ENCODE results near the gene FUCA1. TPM values are rescaled to one million over a fixed set of nuclear protein-coding genes. Genes with fewer than 3 reads are reported as not detected.
"Not testable (repeated sequence)": the region's sequence is repeated elsewhere in the genome, so short reads cannot be mapped to it uniquely, and the experiment has no call there.

FUCA1 gene
- 10 to 100 TPM; 43.1 to 49.0 (median 47.4) TPM for polyA plus RNA-seq (ENCODE audit: insufficient read length in 4 of 4)

DNA sequence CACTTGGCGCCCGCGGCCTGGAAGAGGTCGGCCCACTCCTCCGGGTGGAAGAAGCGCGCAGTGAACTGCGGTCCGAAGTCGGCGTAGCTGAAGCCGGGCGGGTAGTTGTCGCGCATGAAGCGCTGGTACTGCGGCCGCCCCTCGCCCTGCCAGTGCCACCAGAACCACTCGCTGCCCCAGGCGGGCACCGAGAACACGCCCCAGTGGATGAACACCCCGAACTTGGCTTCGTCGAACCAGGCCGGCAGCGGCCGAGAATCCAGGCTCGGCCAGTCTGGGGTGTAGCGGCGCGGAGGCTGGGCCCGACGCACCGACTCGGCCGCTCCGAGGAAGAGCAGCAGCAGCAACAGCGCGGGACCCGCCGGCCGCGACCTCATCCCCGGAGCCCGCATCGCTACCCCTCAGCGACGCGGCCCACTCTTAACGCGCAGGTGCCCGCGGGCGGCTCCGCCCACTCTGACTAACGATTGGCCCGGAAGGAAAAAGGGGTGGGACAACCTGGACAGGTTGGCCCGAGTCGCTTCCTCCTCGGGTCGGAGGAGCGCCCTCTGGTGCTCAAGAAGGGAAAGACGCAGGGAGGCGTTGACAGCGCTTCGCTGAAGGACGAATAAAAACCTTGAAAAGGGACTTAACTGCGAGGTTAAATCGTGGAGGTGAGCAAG, at the start of gene FUCA1:
FUCA1 (minus strand) TSS at position 396 of the 662 bp plus-strand sequence; CDS start at position 392, 4 bp downstream.
- DNase-seq (ENCODE audit: low read depth in 4 of 4, low spot score in 3 of 4), result peak; percentile 84 to 92 (median 90)

DNA sequence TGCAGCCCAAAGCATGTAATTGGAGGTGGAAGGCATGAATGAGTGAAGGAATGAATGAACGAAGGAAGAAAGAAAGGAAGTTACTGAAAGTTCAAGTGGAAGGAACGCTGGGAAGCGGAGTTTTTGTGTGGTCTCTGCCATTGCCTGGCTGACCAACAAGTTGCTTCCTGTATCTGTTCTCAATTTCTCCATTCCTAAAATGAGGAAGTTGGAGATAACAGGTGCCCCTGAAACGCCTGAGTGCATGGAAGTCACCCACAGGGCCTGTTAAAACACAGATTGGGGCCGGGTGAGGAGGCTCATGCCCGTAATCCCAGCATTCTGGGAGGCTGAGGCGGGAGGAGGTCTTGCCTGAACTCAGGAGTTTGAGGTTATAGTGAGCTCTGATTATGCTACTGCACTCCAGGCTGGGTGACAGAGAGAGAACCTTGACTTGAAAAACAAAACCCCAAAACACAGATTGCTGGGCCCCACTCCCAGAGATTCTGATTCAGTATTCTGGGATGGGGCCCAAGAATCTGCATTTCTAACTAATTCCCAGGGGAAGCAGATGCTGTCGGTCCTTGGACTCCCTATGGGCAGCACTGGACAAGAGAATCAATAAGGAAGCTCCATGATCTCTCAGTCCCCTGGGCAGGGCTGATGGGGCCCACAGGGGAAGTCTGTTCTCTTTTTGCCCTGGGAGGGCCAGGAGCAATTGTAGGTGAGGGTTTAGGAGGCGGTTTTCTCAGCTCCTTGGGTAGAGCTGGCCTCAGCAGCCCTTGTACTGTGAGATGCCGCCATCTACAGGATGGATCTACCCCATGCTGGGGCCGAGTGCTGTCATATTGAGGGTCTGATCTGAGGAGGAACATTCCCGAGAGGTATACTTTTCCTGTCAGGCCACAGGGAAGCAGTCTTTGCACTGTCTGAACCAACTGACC, 48.4 kb upstream of the FUCA1 start:
- peak in 3 of 4 donors; percentile 46 to 58 (median 54) for DNase-seq (ENCODE audit: low read depth in 4 of 4, low spot score in 3 of 4)

DNA sequence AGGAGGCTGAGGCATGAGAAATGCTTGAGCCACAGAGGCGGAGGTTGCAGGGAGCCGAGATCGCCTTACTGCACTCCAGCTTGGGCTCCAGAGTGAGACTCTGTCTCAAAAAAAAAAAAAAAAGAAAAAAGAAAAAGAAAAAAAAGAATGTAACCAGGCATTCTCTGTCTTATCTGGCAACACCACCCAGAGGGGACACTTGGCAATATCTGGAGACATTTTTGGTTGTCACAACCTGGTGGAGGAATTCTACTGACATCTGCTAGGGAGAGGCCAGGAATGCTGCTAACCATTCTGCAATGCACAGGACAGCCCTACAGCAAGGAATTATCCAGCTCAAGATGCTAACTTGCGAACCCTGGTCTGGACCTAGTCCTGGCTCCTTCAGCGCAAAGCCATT, 47.4 kb upstream of the FUCA1 start:
- no peak for DNase-seq (ENCODE audit: low read depth in 4 of 4, low spot score in 3 of 4)

DNA sequence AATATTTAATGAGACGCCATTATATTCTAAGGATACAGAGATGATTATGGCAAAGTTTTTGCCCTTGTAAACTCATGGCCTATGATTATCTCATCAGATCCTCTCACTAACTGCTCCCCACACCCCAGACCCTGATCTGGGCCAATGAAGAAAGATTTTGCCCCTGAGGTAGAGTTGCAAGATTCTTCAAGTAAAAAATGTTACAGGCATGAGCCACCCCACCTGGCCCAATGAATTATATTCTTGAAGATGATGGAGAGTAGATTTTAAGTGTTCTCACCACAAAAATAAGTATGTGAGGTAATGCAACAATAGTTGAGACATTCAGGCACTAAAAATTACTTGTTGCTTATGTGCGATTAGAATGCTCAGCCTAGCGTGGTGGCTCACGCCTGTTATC, 46.8 kb upstream of the FUCA1 start:
- no peak for DNase-seq (ENCODE audit: low read depth in 4 of 4, low spot score in 3 of 4)

DNA sequence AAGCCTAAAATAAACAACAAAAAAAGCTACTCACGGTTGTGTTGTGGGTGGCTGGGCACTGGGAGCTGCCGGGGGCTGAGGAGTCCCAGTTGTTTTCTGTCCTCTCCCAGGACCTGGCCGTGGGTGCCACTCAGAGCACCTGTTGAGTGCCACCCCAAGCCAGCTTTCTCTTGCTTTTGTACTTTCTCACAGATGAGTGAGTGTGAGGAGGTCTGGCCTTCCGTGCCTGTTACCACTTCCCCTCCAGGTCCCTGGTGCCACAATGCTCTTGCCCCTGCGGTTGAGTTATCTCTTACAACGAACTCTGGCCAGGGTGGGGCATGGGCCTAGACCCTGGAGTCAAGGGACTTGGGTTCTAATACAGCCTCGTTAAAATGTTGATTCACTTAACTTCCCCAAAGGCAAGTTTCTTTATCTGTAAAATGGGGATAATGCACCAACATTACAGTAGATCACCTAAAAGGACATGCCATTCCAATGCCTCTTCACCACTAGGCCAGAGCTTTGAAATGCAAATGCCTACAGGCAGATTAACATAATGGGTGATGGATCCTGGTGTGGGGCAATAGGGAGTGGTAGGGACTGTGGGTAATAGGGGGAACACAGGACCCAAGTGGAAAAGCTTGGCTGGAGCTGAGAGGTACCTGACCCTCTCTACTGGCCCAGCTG, 45.3 kb upstream of the FUCA1 start, which contains the start of gene CNR2:
CNR2 (minus strand) TSS at position 151 of the 669 bp plus-strand sequence. CDS start 37,745 bp downstream, outside the sequence.
- DNase-seq (ENCODE audit: low read depth in 4 of 4, low spot score in 3 of 4), result no peak

DNA sequence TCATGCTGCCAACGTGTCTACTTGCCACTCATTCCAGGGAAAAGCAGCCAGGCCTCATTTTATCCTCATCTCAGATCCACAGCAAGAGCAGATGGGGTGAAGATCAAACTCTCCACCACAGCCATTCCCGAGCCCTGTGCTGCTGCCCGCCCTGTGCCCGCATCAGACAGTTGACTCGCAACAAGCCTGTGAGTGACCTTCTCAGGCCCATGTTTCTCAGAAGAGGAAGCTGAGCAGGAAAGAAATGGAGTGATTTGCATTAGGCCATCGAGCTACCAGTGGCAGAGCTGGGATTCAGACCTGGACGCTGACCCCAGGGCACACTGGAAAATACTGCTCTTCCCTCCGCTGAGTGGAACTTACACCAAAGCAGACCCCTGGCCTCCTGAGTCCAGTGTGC, 43.8 kb upstream of the FUCA1 start:
- no peak for DNase-seq (ENCODE audit: low read depth in 4 of 4, low spot score in 3 of 4)

DNA sequence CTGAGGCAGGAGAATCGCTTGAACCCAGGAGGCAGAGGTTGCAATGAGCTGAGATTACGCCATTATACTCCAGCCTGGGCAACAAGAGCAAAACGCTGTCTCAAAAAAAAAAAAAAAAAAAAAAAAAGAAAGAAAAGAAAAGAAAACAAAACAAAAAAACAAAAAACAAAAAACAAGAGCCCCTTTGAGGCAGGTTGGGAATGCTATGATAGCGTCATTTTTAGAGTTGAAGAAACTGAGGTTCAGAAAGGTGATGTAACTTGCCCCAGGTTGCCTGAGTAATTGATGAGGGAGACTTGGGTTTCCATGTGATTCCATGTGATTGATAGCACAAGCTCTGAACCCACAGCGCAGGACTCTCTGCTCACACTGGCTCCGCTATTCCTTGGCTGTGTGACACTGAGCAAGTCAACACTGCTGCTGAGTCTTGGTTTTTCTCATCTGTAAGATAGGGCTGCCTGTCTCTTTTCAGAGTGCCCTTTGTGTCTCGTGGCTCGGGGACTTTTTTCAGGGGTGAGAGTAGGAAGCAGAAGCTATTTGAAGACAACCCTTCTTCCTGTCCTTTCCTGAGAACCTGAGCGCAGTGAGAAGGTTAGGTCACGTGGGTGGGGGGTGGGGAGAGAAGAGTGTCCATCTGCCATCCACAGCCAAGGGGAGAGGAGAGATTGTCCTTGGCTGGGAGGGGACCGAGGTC, 42.6 kb upstream of the FUCA1 start:
- no peak for DNase-seq (ENCODE audit: low read depth in 4 of 4, low spot score in 3 of 4)

DNA sequence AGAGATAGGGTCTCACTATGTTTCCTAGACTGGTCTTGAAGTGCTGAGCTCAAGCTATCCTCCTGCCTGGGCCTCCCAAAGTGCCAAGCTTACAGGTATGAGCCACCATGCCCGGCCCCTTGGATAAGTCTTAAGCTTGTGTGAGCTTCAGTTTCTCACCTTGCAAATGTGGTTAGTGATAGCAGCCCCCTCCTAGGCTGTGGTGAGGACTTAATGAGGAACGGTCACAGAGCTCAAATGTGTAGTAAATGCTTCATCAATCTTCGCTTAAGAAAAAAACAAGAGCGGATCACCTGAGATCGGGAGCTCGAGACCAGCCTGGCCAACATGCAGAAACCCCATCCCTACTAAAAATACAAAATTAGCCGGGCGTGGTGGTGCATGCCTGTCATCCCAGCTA, 42.1 kb upstream of the FUCA1 start:
- DNase-seq (ENCODE audit: low read depth in 4 of 4, low spot score in 3 of 4), result no peak

DNA sequence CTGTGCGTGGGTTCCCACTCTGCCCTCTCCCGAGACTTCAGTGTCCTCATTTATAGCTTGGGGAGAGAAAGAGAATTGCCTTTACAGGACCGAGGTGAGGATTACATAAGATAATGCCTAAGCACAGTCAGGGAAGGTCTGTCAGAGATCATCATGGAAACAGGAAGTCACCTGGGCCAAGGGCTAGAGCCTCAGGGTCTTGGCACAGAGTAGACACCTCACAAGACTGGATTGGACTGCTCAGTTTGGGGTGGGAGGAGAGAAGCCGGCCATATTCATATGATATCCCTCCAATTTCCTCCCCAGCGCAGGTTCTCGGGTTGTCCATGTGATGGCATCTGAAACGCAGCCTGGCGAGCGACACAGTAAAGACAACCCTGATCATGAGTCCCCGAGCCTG, 41.3 kb upstream of the FUCA1 start:
- no peak for DNase-seq (ENCODE audit: low read depth in 4 of 4, low spot score in 3 of 4)

DNA sequence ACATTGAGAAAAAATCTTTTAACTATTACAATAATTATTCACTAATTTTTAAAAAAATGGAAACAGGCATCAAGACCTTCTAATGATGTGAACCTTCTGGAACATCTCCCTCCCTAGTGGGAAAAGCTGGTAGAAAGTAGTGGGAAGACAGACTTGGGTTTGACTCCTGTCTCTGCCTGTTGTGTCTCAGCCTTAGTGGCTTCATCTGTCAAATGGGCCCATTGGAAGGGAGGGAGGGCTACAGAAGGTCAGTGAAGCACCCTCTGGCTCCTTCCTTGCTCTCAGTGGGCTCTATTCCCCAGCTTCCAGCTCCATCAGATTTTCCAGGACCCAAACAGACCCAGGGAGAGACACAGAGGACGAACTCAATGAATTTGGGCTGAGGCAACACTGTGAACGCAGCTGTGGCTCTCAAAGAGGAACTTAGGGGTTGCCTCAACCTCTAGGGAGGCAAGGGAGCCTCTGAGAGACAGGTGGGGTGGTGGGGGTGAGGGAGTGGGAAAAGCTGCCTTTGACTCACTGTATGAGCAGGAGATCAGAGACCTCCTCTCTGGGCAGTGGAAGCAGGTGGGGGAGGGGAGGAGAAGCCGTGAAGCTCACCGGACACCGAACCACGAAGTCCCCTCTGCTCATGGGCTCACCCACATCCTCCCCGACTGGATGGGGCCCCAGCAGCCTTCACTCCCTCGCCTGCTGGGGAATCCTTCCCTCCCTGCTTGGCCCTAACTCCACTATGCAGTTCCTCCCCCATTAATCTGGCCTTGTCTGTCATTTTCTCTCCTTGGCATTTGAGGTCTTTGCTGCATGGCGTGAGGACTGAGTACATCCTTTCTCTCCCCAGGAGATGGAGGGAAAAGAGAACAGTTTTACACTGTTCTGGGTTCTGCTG, 40.6 kb upstream of the FUCA1 start:
- DNase-seq (ENCODE audit: low read depth in 4 of 4, low spot score in 3 of 4), result no peak

DNA sequence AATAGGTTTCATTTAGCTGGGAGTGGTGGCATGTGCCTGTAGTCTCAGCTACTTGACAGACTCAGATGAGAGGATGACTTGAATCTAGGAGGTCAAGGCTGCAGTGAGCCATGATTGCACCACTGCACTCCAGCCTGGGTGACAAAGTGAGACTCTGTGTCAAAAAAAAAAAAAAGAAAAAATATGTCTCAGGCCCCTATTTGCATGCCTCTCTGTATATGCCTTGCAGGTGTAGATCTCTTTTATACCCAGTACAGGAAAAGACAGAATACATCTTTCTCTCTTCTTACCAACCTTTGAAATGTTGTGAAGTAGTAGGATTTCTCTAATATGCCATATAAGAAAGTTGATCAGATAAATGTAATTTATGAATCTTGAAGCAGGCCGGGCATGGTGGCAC, 38.6 kb upstream of the FUCA1 start:
- DNase-seq (ENCODE audit: low read depth in 4 of 4, low spot score in 3 of 4), result no peak

DNA sequence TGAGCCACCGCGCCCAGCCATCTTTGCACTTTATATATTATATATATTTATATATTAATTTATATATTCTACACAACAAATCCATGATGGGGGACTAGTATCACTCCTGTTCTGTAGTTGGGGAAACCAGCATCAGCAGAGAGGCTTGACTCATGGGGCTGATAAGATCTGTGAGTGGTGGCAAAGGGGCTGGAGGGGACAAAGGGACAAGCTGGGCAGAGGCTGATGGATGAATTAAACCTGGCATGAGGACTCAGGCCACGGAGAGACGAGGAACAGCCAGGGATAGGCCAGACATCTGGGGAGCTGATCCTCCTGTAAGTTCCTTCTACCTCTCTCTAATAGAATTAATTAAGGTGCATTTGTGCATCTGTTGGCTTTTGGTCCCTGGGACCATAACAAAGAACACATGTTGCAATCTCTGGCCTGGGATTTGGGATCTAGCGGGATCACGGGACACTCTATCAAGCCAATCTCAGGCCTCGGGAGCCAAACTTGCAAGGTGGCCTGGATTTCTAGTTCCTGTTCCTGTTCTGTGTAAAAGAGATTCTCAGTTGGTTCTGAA, 37.5 kb upstream of the FUCA1 start:
- no peak for DNase-seq (ENCODE audit: low read depth in 4 of 4, low spot score in 3 of 4)

DNA sequence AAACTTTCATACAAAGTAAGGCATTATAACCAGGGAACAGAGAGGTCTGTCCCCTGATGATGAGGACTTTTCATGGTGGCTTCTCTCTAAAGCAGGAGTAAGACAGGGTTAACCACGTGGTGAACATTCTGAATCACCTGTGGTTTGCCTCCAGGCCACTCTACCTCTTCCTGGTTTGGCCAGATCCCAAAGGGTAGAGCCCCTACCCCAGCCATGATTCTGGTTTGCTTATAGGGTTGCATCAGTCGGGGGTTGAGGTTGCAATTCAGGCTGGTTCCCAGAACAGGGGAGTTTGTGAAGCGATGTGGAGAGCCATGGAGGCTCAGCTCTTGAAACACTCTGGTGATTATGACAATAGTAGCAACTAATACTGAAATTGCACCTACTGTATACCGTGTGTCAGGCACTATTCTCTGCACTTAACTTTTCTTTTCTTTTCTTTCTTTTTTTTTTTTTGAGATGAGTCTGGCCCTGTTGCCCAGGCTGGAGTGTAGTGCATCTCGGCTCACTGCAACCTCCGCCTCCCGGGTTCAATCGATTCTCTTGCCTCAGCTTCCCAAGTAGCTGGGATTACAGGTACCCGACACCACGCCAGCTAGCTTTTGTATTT, 36.8 kb upstream of the FUCA1 start:
- DNase-seq (ENCODE audit: low read depth in 4 of 4, low spot score in 3 of 4), result no peak

DNA sequence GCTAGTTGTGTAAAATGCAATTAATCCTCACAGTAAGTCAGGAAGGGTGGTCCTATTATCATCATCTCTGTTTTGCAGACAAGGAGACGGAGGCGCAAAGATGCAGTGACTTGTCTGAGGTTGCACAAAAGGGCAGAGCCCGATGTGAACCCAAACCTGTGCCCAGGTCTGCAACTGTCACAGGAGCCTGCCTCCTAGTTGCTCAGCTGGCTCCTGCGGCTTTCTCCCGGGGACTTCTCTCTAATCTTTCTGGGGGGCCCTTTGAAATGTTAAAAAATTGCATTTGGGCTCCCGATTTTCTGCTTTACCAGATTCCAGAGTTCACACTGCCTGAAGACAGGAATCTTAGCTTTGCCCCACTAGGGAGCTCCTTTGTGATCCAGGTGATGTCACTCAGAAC, 35.7 kb upstream of the FUCA1 start:
- no peak for DNase-seq (ENCODE audit: low read depth in 4 of 4, low spot score in 3 of 4)

DNA sequence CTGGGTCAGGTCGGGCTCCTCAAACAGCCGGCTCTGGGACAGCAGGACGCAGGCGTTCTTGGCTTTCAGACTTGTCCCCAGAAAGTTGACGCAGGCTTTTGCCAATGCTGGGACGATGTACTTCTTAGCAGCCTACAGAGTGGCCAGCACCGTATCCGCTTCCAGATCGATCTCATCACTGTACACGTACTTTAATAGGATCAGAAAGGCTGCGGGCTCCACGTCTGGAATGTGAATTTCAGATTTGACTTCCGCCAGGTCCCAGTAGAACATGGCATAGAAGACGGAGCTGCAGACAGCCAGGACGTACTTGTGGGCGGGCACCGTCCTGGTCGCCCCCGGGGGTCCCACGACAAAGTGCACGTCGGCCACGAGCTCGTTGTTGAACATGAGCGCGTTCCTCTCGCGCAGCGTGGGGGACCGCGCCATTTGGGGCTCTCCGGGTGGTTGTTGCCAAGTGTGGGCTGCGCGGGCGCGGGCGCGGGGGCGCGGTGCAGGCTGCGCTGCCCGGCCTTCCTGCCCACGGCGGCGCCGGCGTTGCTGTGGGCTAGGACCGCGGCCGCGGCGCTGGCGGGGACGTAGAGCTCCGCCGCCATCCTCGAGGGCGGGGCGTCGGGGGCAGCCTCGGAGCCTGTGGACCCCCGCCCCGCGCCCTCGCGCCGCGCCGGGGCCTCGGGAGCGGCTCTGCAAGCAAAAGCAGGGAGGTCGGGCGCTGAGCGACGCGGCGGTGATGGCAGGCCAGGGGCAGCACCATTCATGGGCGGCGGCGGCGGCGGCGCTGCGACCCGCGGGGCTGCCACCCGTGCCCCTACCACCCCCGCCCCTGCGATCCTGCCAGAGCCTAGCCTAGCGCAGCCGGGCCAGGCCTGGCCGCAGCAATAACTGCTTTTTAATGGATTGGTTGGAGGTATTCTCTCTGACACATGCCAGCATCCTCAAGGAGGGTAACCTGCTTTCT, 34.5 kb upstream of the FUCA1 start:
- no peak for DNase-seq (ENCODE audit: low read depth in 4 of 4, low spot score in 3 of 4)

DNA sequence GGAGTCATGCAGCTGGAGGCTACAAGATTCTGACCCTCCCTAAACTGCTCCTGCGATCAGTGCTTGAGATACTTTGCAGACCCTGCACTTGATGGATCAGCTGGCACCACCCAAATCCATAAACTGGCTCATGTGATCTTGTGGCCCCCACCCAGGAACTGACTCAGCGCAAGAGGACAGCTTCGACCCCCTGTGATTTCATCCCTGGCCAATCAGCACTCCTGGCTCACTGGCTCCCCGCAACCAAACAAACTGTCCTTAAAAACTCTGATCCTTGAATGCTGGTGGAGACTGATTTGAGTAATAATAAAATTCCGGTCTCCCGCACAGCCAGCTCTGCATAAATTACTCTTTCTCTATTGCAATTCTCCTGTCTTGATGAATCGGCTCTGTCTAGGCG, 31.9 kb upstream of the FUCA1 start:
- DNase-seq (ENCODE audit: low read depth in 4 of 4, low spot score in 3 of 4), result not testable (repeated sequence)

DNA sequence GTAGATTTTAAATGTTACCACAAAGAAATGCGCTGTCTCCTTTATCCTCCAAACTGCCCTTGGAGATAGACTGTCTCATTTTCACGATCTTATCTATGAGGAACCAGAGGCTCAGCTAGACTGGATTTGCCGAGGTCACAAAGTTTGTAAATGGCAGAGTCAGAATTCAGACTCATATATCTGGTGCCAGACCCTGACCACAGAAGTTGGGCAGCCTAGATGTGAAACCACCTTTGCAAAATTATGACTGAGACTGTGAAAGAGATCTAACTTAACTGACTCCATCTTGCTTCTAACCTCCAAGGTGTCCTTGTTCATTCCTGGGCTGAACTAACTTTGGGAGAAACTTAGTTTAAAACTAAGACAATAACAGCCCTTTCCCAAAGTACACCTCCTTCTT, 31.0 kb upstream of the FUCA1 start:
- DNase-seq (ENCODE audit: low read depth in 4 of 4, low spot score in 3 of 4), result no peak

DNA sequence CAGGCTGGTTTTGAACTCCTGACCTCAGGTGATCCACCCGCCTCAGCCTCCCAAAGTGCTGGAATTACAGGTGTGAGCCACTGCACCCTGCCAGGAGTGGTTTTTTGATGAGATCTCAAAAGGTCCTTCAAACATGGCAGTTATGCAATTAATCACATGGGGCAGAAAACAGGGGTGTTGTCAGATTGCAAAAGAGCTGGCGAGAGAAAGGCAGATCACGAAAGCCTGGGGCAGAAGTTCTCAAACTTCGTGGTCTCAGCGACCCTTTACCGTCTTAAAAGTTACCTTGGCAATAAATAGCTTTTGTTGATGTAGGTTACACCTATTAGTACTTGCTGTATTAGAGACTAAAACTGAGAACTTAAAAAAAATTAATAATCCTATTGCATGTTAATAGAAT, 29.0 kb upstream of the FUCA1 start:
- no peak for DNase-seq (ENCODE audit: low read depth in 4 of 4, low spot score in 3 of 4)
